Measurements from ENCODE around the gene UBE2U.

GRCh38 chr1:64192290-64192689 is 11.1 kb upstream of the UBE2U start:
- TF ChIP-seq CTCF (IDR thresholded peaks at IDR 0.05; ENCODE audit: insufficient read depth, low read length, poor library complexity, severe bottlenecking) (no peak), EZH2phosphoT487 (conservative IDR thresholded peaks at IDR 0.05; ENCODE audit: low read length) (no peak)
